ENCODE measurements around the gene CREB3L4. TPM values are rescaled to one million over a fixed set of nuclear protein-coding genes. Genes with fewer than 3 reads are reported as not detected.
A peak's percentile ranks its signal among the peaks of the same experiment; 100 is the strongest.

The CREB3L4 gene
- total RNA-seq, 2 donors from 2014 or later = 15.6 to 23.9 TPM

DNA sequence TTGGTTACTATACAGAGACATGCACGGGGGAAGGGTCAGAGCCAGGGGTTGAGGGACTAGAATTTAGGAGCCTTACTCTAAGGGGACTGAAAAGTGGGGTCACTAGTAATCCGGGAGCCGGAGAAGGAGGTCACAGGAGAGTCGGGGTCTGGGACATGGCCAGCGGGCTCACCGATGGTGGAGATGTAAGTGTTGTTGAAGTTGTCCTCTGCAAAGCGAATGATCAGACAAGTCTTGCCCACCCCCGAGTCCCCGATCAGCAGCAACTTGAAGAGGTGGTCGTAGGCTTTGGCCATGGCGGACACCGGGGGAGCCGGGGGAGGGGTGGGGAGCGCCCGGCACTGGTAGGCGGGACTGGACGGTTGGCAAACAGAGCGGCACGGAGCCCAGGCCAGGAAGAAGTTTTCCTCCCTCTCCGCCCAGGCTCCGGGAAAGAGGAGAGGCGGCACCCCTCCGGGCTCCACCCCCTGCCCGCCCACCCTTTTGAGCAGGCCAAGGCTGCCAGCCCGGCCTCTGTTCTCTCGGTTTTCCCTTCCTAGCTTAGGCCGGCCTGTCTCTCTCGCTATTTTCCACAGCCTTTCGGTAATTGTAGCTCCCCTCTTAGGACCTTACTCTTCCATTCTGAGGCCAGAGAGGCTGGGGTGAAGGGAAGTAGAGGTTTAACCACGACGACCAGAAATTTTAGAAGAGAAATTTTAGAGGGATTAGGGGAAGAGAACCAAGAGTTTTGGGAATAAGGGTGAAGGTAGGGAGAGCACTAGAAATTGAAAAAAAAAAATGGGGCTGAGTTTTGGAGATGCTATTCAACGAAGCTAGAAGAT lies 18.4 kb downstream of the CREB3L4 start, which contains the start of gene RAB13:
Gene RAB13 (minus strand): TSS at position 399 of the 821 bp plus-strand sequence. CDS start 103 bp downstream, at position 296.
- H3K27ac ChIP-seq (ENCODE audit: low read depth, low read length) = peak within 1 kb of the TSS; percentile 78
- TF ChIP-seq, protein P1, sequence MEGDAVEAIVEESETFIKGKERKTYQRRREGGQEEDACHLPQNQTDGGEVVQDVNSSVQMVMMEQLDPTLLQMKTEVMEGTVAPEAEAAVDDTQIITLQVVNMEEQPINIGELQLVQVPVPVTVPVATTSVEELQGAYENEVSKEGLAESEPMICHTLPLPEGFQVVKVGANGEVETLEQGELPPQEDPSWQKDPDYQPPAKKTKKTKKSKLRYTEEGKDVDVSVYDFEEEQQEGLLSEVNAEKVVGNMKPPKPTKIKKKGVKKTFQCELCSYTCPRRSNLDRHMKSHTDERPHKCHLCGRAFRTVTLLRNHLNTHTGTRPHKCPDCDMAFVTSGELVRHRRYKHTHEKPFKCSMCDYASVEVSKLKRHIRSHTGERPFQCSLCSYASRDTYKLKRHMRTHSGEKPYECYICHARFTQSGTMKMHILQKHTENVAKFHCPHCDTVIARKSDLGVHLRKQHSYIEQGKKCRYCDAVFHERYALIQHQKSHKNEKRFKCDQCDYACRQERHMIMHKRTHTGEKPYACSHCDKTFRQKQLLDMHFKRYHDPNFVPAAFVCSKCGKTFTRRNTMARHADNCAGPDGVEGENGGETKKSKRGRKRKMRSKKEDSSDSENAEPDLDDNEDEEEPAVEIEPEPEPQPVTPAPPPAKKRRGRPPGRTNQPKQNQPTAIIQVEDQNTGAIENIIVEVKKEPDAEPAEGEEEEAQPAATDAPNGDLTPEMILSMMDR (conservative IDR thresholded peaks at IDR 0.05) = no peak
- no peaks in the 10 kb centered on the region for H3K27me3 Mint-ChIP-seq (ENCODE audit: insufficient read depth)
- peak within 1 kb of the TSS; percentile 95 for H3K27ac Mint-ChIP-seq
- no peaks in the 10 kb centered on the region for H3K9me3 ChIP-seq (ENCODE audit: control insufficient read depth, low read length)
- peaks cover 16% of the 10 kb centered on the region for H3K36me3 ChIP-seq (ENCODE audit: control insufficient read depth, insufficient read depth, low read length)
- no peaks in the 10 kb centered on the region for H3K4me1 ChIP-seq (ENCODE audit: control insufficient read depth, insufficient read depth, low read length)
- DNase-seq = peak; percentile 96
- peak within 1 kb of the TSS; percentile 89 for H3K4me3 ChIP-seq (ENCODE audit: low read length)
- peaks cover 10% of the 10 kb centered on the region for H3K4me1 Mint-ChIP-seq
- peaks cover 22% of the 10 kb centered on the region for H3K36me3 Mint-ChIP-seq (ENCODE audit: low read depth)
- 0% methylated on average over 5 to 31 of the region's 32 CpGs for WGBS, 2 experiments (ENCODE audit: insufficient coverage in 1 of 2, insufficient read length in 1 of 2)
- peak within 1 kb of the TSS; percentile 56 for H3K9ac ChIP-seq (ENCODE audit: extremely low read depth, low read length, poor library complexity, severe bottlenecking)
- H3K27me3 ChIP-seq (ENCODE audit: control insufficient read depth, insufficient read depth, low read length, poor library complexity, severe bottlenecking) = no peaks in the 10 kb centered on the region
- H3K9me3 Mint-ChIP-seq = no peaks in the 10 kb centered on the region
- peak within 1 kb of the TSS; percentile 94 for H3K4me3 Mint-ChIP-seq

DNA sequence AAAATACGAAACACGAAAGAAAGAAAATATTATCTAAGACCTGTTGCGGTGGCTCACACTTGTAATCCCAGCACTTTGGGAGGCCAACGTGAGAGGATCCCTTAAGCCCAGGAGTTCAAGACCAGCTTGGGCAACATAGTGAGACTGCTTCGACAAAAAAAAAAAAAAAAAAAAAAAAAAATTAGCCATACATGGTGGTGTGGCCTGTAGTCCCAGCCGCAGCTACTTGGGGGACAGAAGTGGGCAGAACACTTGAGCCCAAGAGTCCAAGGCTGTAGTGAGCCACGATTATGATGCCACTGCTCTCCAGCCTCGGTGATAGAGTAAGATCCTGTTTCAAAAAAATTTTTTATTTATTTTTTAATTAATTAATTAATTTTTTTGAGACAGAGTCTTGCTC lies 19.9 kb downstream of the CREB3L4 start:
- peaks cover 20% of the 10 kb centered on the region for H3K4me1 Mint-ChIP-seq
- no peaks in the 10 kb centered on the region for H3K9me3 Mint-ChIP-seq
- Histone ChIP-seq H3K27ac (ENCODE audit: low read depth, low read length) (no peak overlapping the region), H3K4me3 (ENCODE audit: low read length) (no peak overlapping the region), H3K4me1 (ENCODE audit: control insufficient read depth, insufficient read depth, low read length) (no peaks in the 10 kb centered on the region), H3K9me3 (ENCODE audit: control insufficient read depth, low read length) (no peaks in the 10 kb centered on the region), H3K9ac (ENCODE audit: extremely low read depth, low read length, poor library complexity, severe bottlenecking) (no peak overlapping the region), H3K27me3 (ENCODE audit: control insufficient read depth, insufficient read depth, low read length, poor library complexity, severe bottlenecking) (no peaks in the 10 kb centered on the region), H3K36me3 (ENCODE audit: control insufficient read depth, insufficient read depth, low read length) (peaks cover 27% of the 10 kb centered on the region)
- no peak overlapping the region for H3K27ac Mint-ChIP-seq
- WGBS, 2 experiments (ENCODE audit: insufficient coverage in 1 of 2, insufficient read length in 1 of 2) = 91 to 98% methylated on average over 6 to 7 of the region's 8 CpGs
- no peak overlapping the region for H3K4me3 Mint-ChIP-seq
- H3K36me3 Mint-ChIP-seq (ENCODE audit: low read depth) = peaks cover 26% of the 10 kb centered on the region
- no peak for DNase-seq
- H3K27me3 Mint-ChIP-seq (ENCODE audit: insufficient read depth) = no peaks in the 10 kb centered on the region
- TF ChIP-seq, protein P1 (conservative IDR thresholded peaks at IDR 0.05) = no peak

DNA sequence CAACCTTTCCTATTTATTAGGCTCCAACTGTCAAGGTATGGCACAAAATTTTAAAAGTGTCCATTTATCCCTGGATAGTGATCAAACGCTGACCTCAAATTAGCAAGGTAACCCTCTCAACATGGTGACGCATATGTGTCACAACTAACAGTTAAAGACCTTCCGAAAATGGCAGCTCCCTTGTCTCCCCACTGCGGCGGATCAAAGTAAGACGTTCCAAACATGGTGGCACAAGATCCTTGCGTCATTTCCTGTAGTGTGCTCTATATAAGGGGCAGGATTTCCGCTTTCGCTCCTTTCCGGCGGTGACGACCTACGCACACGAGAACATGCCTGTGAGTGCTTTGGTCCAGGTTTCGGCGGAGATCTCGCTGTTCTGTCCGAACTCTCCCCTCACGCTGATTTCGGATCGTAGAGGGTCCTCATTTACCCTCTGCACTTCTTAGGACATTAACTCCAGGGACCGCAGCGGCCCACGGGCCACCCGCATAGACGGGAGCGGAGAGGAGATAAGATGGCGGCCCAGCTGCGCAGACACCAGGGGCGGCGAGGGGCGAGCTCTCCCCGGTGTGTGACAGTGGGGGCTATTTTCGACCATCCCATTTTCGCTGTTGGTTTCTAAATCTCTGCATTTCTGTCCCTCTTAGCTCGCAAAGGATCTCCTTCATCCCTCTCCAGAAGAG lies 22.9 kb downstream of the CREB3L4 start, which contains the start of gene RPS27:
Gene RPS27 (plus strand): TSS at position 295 of the 683 bp plus-strand sequence. CDS start 35 bp downstream, at position 330.
- DNase-seq = peak; percentile 96
- no peaks in the 10 kb centered on the region for H3K9me3 ChIP-seq (ENCODE audit: control insufficient read depth, low read length)
- peaks cover 44% of the 10 kb centered on the region for H3K36me3 ChIP-seq (ENCODE audit: control insufficient read depth, insufficient read depth, low read length)
- Mint-ChIP-seq H3K4me3 (peak within 1 kb of the TSS; percentile 95), H3K9me3 (peaks cover 1% of the 10 kb centered on the region), H3K4me1 (peaks cover 15% of the 10 kb centered on the region), H3K27me3 (ENCODE audit: insufficient read depth) (no peaks in the 10 kb centered on the region), H3K36me3 (ENCODE audit: low read depth) (peaks cover 40% of the 10 kb centered on the region), H3K27ac (peak within 1 kb of the TSS; percentile 99)
- TF ChIP-seq, protein P1 (conservative IDR thresholded peaks at IDR 0.05) = no peak
- peak within 1 kb of the TSS; percentile 70 for H3K27ac ChIP-seq (ENCODE audit: low read depth, low read length)
- H3K9ac ChIP-seq (ENCODE audit: extremely low read depth, low read length, poor library complexity, severe bottlenecking) = peak within 1 kb of the TSS; percentile 94
- H3K4me1 ChIP-seq (ENCODE audit: control insufficient read depth, insufficient read depth, low read length) = no peaks in the 10 kb centered on the region
- 0 to 1% methylated on average over 23 to 36 of the region's 36 CpGs for WGBS, 2 experiments (ENCODE audit: insufficient coverage in 1 of 2, insufficient read length in 1 of 2)
- no peaks in the 10 kb centered on the region for H3K27me3 ChIP-seq (ENCODE audit: control insufficient read depth, insufficient read depth, low read length, poor library complexity, severe bottlenecking)
- H3K4me3 ChIP-seq (ENCODE audit: low read length) = peak within 1 kb of the TSS; percentile 99
